GM19438 (cell line): ENCODE data around the gene DHRSX.
"Not testable (repeated sequence)": the region's sequence is repeated elsewhere in the genome, so short reads cannot be mapped to it uniquely, and the experiment has no call there.

Experiments
- ATAC-seq: cut with Tn5 transposase; IDR thresholded peaks from one replicate; pipeline ENCODE4 v1.9.1; 2021; ENCODE audit warnings: low read depth; ENCODE audit not compliant: unreplicated experiment

The DHRSX gene

GRCh38 chrX:2237976-2238375 lies 262.8 kb downstream of the DHRSX start:
- ATAC-seq = no peak

DNA sequence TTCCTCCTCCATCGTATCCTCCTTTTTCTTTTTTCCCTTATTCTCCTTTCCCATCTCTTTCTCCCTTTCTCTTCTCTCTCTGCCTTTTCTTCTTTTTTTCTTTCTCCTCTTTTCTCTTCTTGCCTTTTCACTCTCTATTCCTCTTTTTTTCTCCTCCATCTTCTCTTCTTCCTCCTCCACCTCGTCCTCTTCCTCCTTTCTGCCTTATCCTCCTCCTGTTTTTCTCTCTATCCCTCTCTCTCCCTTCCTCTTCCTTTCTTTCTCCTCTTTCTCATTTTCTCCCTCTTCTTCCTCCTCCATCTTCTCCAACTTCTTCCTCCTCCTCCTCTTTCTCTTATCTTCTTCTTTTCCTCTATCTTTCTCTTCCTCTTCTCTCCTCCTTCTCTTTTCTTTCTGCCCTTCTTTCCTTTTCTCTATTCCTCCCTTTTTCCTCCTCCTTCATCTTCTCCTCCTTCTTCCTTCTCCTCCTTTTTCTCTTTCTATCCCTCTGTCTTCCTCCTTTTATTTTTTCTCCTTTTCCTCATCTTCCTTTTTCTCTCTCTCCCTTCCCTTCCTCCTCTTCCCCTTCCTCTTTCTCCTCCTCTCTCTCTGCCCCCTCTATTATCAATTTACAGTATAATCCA lies 269.1 kb downstream of the DHRSX start:
- no peak for ATAC-seq

- no peak for ATAC-seq
Observed at GRCh38 chrX:2230457-2230856, 270.3 kb downstream of the DHRSX start.

GRCh38 chrX:2228536-2228935 lies 272.2 kb downstream of the DHRSX start:
- ATAC-seq = no peak

DNA sequence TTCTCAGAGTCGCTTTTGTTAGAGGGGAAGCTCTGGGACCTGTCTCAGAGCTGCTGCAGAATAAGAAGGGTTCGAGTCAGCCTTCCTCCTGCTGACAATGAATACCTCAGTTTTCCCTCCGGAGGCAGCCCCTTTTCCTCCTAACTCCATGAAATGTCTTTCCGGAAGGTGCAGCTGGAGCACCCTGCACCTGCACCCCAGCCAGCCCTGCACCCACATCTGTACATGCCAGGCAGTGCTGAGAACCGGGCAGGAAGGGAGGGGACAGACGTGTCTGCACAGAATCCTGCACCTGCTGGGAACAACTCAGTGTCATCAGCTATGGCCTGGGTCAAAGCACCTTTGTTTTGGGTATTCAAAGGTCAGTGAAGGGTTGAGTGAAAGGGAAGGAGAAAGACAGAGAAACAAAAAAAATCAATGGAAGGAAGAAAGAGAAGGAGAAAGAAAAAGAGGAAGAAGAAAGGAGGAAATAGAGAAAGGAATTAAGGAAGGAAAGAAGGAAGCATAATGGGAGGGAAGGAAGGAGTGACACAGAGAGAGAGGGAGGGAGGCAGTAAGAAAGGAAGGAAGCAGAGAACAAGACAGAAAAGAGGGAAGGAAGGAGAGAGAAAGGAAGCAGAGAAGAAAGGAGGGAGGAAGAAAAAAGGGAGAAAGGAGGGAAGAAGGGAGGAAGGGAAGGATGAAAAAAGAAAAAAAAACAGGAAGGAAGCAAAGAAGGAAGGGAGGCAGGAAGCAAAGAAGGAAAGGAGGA lies 273.7 kb downstream of the DHRSX start:
- no peak for ATAC-seq

DNA sequence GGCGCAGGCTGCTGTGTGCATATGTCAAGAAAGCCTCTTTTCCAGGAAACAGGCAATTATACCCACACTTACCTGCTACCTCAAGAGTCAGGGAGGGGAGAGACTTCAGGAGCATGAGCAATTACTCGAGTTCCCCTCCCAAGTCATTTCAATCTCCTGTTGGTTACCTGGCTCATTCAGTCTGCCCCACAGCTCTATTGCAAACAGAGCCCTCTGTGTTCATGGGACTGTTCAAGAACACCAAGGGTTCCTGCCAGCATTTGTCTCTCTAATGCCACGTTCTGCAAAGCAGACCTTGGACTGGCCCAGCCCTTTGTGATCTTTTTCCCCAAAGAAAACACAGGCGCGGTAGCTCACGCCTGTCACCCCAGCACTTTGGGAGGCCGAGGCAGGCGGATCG lies 274.6 kb downstream of the DHRSX start:
- ATAC-seq = no peak

DNA sequence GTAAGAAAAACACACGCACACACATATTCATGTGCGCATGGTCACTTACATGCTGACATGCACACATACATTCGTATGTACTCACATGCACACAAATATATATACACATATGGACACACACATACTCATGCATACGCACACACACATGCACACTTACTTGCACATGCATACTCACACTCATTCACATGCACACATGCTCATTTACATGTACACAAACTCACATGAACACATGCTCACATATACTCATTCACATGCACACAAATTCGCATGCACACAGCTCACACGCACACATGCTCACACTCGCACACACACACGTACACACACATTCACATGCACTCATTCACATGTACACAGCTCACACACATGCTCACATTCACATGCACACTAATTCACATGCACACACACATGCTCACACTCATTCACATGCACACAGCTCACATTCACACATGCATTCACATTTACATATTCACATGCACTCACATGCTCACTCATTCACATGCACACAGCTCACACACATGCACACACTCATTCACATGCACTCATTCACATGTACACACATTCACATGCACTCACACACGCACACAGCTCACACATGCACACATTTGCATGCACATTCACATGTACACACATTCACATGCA lies 276.1 kb downstream of the DHRSX start:
- no peak for ATAC-seq

GRCh38 chrX:2224161-2224560 lies 276.6 kb downstream of the DHRSX start:
- no peak for ATAC-seq

GRCh38 chrX:2220829-2221567 lies 279.8 kb downstream of the DHRSX start:
- no peak for ATAC-seq

- ATAC-seq = no peak
Observed at GRCh38 chrX:2220296-2220695, 280.5 kb downstream of the DHRSX start.

DNA sequence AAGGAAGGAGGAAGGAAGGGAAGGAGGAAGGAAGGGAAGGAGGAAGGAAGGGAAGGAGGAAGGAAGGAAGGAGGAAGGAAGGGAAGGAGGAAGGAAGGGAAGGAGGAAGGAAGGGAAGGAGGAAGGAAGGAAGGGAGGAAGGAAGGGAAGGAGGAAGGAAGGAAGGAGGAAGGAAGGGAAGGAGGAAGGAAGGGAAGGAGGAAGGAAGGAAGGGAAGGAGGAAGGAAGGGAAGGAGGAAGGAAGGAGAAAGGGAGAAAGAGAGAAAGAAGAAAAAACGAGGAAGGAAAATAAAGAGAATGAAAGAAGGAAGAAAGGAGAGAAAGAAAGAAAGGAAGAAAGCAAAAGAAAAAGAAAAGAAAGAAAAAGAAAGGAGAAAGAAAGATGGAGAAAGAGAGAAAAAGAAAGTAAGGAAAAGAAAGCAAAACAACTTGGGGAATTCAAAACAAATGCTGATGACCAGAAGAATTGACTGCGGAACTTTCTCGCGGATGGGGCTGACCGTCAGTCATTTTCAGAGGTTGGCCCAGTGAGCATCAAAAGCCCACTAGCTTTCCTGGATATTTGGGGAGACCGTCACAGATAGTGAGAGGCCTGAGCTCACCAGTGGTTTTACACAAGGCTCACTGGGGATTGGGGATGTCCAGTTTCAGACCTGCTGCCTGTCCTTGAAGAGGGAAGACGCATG lies 286.5 kb downstream of the DHRSX start:
- not testable (repeated sequence) for ATAC-seq

- ATAC-seq = not testable (repeated sequence)
Observed at GRCh38 chrX:2211667-2212066, 289.1 kb downstream of the DHRSX start.

GRCh38 chrX:2193273-2193592 lies 307.5 kb downstream of the DHRSX start:
- ATAC-seq = no peak

- no peak for ATAC-seq
Observed at GRCh38 chrX:2192584-2193272, 308.0 kb downstream of the DHRSX start.

GRCh38 chrX:2188840-2189239 lies 311.9 kb downstream of the DHRSX start:
- no peak for ATAC-seq

- no peak for ATAC-seq
Observed at GRCh38 chrX:2188330-2188792, 312.4 kb downstream of the DHRSX start.

DNA sequence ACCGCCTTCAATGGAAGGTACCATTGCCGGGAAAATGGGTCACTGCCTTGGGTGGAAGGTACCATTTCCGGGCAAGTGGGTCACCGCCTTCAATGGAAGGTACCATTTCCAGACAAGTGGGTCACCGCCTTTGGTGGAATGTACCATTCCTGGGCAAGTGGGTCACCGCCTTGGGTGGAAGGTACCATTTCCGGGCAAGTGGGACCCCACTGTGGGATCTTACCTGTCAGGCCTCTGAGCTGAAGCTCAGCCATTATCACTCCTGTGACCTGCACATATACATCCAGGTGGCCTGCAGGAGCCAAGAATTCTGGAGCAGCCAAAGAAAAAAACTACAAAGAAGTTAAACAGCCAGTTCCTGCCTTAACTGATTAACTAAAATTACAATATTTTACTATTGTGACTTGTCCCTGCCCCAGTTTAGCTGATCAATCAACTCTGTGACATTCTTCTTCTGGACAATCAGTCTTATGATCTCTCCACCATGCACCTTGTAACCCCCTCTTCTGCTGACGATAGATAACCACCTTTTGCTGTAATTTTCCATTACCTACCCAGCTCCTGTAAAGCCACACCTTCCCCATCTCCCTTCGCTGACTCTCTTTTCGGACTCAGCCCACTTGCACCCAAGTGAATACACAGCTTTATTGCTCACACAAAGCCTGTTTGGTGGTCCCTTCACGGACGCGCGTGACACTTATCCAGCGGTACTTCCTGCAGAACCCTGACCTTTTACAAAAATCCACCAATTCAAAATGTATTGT lies 313.2 kb downstream of the DHRSX start:
- ATAC-seq = no peak

DNA sequence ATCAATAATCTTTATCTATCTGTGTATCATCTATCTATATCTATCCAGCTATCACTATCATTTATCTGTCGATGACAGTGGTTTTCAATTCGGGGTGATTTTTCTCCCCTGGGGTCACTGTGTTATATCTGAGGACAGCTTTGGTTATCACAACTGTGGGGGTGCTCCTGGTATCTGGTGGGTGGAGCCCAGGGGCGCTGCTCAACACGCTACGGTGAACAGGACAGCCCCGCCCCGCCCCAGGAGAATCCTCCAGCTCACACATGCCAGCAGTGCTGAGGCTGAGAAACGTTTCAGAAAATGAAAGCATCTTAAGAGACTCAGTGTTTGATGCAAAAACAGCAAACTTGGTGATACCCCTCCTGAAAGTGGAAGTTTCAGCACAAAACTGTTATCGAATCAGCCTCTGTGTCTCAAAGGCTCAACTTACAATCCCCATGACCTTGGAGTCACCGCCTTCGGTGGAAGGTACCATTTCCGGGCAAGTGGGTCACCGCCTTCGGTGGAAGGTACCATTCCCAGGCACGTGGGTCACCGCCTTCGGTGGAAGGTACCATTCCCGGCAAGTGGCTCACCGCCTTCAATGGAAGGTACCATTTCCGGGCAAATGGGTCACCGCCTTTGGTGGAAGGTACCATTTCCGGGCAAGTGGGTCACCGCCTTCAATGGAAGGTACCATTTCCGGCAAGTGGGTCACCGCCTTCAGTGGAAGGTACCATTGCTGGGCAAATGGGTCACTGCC lies 315.3 kb downstream of the DHRSX start:
- no peak for ATAC-seq

- no peak for ATAC-seq
Observed at GRCh38 chrX:2184089-2184488, 316.7 kb downstream of the DHRSX start.
